ENCODE data around the gene SERPINA3.

SERPINA3 gene

DNA sequence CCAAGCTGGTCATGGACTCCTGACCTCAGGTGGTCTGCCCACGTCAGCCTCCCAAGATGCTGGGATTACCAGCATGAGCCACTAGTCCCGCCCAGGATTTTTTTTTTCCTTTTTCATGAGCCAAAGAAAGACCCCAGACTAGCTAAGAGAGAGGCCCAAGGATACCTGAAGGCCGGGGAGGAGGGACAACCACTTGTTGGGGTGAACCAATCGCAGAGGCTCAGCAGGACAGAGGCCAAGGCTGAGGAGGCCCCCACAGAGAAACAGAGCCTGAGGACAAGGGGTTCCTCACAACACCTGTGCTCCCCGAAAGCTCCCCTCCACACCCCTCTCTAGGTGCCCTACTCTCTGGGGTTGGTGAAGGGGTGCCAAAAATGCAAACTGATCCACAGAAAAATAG, 1.0 kb upstream of the SERPINA3 start:
- intact Hi-C loops (cut with DNase I) = no loop called here
- DNase-seq = peak in 2 of 10 donors; percentile 13 to 46

DNA sequence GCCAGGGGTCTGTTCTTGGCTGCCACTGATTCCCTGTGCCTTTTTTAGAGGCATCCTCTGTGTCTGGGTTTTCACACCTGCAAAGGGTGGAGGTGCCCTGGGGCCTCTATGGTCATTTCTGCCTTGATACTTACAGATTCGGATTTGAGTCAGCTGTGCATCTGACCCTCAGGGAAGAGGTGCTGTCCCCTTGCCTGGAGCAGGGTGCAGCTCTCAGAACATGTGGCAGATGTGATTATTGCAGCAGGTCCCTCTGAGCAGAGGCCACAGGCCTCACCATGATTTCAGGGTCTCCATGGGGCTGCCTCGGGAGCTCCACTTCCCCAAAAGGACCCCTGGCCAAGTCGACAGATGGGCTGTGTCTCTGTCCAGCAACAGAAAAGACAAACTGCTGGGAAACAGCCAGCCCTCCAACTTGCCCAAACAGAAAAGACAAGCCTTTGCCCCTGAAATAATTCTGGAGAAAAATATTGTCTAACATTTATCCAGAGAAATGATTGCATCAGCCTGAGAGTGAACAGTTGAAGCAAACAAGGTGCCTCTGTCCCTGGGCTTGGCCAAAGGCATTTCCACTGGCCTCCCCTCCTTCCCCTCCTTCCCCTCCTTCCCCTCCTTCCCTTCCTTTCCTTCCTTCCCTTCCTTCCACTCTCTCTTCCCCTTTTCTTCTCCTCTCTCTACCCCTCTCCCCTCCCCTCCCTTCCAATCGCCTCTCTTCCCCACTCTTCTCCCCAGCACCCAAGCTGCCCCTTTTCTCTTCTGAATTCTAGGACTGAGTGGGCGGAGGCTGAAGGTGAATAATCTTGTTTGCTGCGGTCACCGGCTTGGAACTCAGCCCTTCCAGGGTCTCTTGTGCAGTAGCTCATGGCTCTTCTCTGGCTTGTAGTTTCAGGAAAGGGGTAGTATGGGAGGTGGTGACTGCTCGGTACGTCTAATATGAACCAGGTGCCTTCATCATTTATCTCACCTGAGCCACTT, 676 bp downstream of the SERPINA3 start:
- intact Hi-C loops (cut with DNase I) = no loop called here
- peak in 2 of 10 donors; percentile 54 to 69 for DNase-seq

DNA sequence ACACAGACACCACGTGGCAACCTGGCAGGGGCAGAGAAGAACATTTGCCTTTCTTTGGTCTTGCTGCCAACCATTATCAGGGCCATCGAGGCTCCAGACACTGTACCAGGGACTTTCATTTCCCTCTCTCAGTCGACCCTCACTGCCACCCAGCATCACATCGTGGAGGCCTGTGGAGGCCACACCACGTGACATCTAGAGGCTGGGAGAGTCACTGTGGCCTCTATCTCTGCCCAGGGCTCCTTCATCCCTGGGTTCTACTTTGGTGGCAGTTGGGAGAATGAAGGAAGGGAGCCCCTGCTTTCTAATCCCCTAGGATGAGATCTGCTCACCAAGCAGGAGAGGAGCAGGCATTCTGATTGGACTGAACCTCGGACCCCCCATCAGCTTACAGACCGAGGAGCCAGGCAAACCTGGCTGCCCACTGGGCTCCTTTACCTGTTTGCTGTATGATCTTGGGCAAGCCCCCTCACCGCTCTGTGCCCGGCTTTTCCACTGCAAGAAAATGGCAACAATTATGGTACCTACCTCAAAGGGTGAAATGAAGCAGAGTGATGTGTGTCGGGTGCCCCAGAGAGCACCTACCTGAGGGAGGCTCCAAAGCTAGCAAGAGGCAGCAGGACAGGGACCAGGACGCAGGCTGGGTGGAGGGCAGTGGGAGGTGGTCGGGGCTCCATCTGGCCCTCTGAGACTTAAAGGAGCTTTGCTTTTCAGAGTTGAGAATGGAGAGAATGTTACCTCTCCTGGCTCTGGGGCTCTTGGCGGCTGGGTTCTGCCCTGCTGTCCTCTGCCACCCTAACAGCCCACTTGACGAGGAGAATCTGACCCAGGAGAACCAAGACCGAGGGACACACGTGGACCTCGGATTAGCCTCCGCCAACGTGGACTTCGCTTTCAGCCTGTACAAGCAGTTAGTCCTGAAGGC, 1.8 kb downstream of the SERPINA3 start:
- intact Hi-C loops (cut with DNase I) = no loop called here
- peak in 2 of 10 donors; percentile 29 to 47 for DNase-seq

DNA sequence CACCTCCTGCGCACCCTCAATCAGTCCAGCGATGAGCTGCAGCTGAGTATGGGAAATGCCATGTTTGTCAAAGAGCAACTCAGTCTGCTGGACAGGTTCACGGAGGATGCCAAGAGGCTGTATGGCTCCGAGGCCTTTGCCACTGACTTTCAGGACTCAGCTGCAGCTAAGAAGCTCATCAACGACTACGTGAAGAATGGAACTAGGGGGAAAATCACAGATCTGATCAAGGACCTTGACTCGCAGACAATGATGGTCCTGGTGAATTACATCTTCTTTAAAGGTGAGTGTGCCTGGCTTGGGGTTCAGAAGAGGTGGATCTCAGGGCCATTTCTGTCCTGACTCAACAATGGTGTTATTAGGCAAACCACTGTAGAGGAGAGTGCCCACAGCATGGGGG, 2.6 kb downstream of the SERPINA3 start:
- intact Hi-C loops (cut with DNase I) = no loop called here
- peak in 1 of 10 donors; percentile 47 for DNase-seq

DNA sequence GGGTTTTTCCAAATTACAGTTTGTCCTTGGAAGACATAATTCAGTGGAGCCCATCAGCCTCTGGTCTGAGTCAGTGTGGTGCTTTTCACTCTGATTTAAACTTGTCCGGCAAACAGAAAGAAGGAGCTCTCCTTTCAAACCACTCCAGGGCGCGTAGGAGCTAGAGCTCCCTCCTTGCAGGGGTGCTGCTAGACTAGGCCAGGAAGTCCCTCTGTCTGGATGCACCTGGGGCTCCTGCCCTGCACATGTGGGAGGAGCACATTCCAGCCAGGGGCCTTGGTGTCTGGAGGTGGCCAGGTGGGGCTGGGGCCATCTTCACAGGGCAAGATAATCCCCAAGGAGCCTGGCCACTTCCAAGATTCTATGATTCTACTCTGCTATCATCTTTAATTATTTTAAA, 3.1 kb downstream of the SERPINA3 start:
- DNase-seq = peak in 1 of 10 donors; percentile 30

DNA sequence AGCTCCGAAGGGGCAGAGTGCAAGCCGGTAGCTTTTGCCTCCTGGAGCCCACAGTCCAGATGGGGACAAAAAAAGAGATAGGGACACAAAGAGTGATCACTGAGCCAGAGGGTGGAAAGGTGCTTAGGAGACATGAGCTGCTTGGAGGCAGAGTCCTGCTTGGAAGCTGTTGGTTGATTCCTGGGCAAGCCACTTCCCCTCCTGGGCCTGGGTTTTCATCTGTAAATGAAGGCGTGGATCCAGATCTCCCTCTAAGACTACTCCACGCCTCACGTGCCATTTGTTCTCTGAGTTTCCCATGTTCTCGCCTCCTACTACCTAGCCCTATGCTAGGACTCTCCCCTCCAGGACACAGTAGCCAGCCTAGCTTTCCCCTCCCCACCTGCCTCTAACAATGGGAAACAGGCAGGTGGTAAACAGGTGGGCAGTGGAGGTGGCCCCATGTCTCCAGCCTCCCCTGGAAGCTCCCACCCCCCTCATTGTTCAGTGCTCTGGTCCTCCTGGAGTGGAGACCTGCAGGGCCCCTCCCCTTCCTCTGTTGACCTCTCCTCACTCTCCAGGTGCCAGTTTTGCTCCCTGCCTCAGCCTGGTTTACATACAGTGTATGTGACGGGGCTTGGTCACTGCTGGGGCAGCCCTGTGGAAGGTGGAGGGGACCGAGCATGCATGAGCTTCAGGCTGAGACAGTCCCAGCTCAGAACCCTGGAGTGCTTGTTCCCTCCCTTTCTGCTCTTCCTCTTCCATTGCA, 3.8 kb downstream of the SERPINA3 start:
- intact Hi-C loops (cut with DNase I) = no loop called here

More for the DNA sequence above, 3.1 kb downstream of the SERPINA3 start:
- intact Hi-C loops (cut with DNase I) = no loop called here

DNA sequence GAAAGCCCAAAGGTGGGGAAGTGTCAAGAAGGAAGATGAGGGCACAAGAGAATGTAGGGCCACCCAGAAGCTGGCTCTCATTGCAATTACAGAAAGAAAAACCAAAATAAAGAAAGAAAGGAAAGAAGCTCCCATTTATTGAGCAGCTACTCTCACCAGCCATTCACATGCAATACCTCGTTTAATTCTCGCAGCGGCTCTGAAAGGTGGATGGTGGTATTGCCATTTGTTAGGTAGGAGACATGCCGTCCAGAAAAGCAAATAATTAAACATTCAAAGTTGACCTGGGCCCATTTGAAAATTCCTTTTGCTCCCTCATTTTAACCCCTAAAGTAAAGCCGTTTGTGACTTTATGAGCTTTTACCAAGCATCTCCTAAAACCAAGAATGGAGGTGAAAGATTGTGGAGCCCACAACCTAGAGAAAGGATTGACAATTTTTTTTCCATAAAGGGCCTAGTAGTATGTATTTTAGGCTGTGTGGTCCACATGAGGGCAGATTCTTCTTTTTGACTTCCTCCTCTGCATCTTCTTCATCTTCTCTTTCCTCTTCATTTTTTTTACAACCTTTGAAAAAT, 5.3 kb downstream of the SERPINA3 start:
- intact Hi-C loops (cut with DNase I) = no loop called here
- peak in 1 of 10 donors; percentile 12 for DNase-seq

More for the DNA sequence above, 3.8 kb downstream of the SERPINA3 start:
- DNase-seq = peak in 2 of 10 donors; percentile 31 to 54

DNA sequence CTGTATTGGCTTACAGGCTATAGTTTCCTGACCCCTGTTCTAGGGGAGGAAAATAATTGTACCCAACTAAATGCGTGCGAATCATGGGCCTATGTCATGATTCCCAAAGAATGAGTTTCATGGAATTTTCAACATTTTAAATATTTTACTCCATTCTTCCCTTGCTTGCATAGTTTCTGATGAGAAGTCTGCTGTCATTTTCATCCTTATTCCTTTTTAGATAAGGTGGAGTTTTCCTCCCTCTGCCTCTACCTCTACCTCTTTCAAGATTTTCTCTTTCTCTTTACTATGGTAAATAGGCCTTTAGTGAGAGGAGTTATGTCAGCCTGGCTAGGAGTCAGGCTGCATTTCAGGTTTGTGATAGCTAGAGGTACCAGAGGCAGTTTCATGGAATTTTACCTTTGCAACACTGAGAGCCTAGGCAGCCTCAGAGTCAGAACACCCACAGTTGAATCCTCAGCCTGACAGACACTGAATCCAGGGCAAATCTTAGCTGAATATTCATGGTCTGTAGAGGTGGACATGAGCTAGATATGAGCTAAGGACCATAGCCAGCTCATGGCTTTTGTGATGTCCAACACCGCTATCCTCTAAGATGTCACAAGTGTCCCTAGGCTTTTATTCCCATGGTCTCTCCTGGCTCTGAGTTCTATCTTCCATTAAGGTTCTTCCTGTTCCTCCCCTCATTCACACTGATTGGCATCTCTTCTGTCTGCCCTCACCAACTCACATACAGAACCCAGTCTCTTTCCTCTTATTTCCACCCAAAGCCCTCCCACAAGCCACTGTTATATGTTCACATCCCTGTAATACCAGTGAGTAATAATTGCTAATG, 6.0 kb downstream of the SERPINA3 start:
- intact Hi-C loops (cut with DNase I) = no loop called here
- DNase-seq = peak in 1 of 10 donors; percentile 2

DNA sequence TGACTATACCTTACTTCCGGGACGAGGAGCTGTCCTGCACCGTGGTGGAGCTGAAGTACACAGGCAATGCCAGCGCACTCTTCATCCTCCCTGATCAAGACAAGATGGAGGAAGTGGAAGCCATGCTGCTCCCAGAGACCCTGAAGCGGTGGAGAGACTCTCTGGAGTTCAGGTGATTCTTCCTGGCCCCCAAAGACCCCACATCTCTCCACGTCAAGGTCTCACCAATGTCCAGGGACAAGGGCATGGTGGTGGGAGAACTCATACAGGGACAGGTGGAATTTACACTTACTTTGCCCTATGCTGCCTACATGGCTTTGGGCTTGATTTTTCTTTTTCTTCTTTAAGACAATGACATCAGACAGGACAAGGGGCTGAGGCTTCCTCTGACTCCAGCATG, 7.1 kb downstream of the SERPINA3 start:
- intact Hi-C loops (cut with DNase I) = no loop called here
- DNase-seq = peak in 2 of 10 donors; percentile 2 to 34

DNA sequence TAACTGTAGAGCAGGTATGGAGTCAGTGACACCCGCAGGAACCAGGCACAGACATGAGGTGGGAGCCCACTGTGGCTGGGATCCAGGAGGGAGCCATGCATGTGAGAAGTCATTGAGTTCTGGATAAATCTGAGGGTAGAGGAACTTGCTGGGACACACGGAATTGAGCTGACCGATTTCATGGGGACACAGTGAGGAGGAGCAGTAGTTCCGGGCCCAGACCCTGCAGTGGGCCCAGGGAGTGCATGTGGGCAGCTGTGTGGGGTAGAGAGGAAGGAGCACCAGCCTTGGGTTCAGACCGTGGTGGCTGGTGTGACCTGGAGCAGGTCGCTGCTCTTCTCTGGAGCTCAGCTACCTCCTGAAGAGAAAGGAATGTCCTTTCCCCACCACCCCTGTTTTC, 8.4 kb downstream of the SERPINA3 start:
- DNase-seq = peak in 2 of 10 donors; percentile 45 to 62
- intact Hi-C loops (cut with DNase I) = no loop called here

DNA sequence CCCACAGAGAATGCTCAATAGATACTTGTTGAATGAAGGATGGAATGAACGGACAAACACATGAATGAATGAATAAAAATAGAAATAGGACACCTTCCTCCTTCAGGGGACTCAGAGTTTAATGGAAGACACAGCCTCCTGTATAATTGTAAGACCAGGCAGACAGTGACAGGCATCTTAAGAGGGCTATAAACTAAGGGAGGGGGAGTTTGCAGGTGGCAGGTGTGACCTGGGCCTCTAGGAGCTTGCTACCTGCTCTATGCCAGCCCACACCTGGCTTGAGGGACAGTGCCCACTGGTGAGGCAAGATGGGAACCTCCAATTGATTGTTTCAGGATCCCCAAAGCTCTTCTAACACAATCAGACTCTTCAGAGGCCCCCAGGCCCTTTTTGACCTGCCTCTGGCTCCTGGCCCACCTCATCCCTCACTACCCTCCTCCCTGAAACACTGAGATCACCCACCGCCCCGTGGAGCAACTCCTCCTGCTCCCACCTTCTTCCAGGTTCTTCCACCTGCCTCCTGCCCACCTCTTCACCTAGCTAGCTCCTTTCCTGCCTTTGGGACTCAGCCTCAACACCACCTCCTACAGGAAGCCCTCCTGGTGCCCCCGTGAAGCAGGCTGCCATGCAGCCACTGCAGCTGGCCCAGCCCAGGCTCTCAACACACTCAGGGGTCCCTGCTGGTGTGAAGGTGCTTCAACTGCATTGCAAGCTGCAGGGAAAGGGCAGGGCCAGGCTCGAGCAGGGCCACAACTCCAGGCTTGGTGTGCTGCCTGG, 9.4 kb downstream of the SERPINA3 start:
- peak in 2 of 10 donors; percentile 44 to 47 for DNase-seq
- intact Hi-C loops (cut with DNase I) = no loop called here

DNA sequence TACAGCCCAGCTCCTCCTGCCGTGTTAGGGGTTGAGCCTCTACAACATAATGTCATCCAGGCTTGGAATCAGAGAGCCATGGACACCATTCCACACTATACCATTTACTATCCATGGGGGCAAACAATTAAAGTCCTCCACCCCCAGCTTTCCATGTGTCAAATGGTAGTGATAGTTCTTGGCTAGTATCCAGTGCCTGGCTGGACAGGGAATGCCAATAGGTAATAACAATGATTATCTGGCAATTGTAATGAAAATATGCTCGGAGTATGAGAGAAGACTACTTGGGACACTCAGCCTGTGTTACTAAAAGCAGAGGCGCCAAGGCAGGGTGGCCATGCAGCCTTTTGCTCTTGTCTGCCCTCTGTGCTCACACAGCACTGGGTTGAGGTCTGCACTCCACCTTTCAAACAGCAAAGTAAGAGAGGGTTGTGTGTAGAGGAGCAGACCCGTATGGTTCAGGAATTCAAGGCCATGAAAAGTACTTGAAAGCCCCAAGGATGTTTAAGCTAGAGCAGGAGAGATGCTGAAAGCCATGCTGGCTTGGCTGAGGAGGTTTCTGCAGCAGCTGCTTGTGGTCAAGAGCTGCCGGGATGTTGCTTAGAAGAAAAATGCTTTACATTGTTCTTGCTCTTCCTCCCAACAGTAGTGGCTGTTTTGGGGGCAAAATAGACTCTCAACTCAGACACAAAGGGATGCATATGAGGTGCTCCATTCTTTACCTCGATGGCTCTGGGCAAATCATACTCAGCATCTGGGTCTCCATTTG, 10.6 kb downstream of the SERPINA3 start:
- DNase-seq = peak in 1 of 10 donors; percentile 49
- intact Hi-C loops (cut with DNase I) = no loop called here

DNA sequence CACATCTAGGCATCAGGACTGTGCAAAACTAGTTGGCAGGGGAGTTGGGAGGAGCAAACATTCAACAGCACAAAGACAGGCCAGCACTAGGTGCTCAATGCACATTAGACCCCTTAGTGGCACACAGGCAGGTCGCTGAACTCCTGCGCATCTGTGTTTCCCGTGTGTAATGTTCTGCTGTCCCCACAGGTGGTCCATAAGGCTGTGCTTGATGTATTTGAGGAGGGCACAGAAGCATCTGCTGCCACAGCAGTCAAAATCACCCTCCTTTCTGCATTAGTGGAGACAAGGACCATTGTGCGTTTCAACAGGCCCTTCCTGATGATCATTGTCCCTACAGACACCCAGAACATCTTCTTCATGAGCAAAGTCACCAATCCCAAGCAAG, 11.2 kb downstream of the SERPINA3 start:
- intact Hi-C loops (cut with DNase I) = no loop called here

DNA sequence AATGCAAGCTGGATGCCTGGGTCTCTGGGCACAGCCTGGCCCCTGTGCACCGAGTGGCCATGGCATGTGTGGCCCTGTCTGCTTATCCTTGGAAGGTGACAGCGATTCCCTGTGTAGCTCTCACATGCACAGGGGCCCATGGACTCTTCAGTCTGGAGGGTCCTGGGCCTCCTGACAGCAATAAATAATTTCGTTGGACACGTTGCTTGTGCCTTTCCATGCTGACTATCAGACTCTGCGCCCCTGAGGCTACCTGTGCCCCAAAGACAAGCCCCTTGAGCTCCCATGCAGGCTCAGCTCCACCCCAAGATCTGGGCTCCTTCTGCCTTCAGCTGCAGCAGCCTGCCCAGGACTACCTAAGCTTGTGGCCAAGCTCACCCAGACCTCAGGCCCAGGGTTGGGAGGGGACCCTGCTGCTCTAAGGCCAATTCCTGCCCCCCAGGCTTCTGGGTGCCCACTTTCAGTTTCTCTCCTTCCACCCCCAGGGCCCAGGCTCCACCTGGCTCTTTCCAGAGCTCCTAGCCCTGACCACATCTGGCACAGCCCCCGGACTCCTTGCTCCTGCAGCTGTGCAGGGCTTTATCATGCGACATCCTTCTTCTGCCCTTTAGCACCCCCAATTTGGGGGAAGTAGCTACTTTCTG, 11.8 kb downstream of the SERPINA3 start:
- DNase-seq = peak in 2 of 10 donors; percentile 48 to 73
- intact Hi-C loops (cut with DNase I) = no loop called here

More for the DNA sequence above, 11.2 kb downstream of the SERPINA3 start:
- DNase-seq = peak in 1 of 10 donors; percentile 10

DNA sequence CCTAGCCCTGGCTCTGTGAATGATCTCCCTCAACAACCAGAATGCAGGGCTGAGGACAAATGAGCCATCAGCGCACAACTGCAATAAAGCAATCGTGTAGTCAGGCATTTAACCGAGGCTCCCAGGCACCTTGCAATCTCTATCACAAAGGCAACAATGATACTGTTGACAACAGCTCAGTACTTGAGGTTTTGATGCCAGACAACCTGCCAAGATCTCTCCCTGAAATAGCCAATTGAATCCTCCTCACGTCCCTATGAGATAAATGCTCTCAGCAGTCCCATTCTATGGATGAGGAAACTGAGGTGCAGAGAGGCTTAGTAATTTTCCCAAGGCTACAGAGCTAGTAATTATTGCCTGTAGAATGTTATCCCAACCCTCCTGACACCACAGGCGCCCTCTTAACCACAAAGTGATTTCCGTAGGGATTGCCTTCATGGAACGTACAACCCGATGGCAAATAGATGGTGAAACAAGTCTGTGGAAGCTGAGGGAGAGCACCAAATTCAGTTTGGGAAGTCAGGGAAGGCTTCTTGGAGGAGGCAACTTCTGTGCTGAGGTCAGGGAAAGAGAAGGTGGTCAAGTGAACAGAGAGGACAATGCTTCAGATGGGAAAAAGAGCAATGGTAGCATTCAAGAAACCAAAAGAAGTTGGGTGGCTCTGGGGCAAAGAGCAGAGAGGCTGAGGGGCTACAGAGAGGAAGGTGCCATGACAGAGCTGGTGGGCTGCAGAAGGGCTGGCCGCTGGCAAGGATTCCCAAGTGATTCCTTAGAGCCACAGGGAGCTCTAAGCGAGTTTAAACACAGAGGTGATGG, 12.6 kb downstream of the SERPINA3 start:
- peak in 1 of 10 donors; percentile 18 for DNase-seq
- intact Hi-C loops (cut with DNase I) = no loop called here

DNA sequence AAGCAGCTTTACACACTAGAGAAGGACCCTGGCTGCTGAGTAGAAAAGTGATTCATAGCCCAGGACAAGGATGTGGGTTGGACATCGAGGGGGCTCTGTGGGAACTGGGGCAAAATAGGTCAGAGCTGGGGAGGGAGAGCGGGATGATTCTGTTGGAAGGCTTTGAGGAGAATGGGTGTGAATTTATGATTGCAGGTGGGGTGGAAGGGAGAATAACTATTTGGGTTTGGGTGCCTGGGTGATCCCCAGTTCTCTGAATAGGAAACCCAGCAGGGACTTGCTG, 13.1 kb downstream of the SERPINA3 start:
- intact Hi-C loops (cut with DNase I) = no loop called here
- DNase-seq = peak in 1 of 10 donors; percentile 9
